ENCODE data around the gene PTPRN2.

DNA sequence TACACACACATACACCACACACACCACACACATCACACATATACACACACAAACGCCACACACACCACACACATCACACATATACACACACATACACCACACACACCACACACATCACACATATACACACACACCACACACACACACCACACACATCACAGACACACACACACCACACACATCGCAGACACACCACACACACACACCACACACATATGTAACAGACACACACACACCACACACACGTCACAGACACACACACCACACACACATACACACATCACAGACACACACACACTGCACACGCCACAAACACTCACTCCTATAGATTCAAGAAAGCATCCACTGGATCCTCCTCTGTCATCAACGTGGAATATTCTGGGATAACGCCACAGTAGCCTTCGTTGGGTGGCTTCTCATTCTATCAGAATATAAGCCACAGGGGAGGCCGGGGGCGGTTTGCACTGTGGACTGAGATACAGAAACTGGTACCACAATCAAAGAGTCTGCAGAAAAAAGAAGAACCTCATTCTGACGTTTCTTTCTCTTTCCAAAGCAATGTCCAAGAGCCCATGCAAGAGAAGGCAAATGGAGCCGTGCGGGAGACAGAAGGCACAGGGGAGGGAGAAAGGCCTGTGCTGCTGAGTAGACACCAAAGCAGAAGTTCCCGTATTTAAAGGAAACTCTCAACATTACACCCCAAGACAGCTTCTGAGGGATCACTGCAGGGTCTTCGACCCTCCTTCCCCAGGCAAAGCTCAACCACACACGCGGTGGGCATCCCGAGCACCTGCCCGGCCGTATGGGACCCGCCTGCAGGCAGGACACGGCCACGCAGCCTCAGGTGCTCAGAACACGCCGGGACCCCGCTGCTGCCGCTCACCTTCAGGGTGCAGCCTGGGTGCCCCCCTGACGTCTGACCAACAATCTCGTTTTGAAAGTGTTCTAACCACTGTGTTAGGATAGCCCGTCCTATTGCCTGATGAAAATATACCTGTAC is 929.6 kb downstream of the PTPRN2 start:
- no peak for TF ChIP-seq POLR2A (IDR thresholded peaks at IDR 0.05)
- no peak for TF ChIP-seq POLR2AphosphoS5 (IDR thresholded peaks at IDR 0.05)
- TF ChIP-seq EP300 (IDR thresholded peaks at IDR 0.05) = no peak

Data from sigmoid colon (tissue), 4 donors.